ENCODE measurements around the gene MYL9. TPM values are rescaled to one million over a fixed set of nuclear protein-coding genes. Genes with fewer than 3 reads are reported as not detected.

MYL9 gene
- 100 to 1,000 TPM in 1 of 4 donors, 10 to 100 TPM in 3; 60.9 to 161 (median 80.3) TPM for total RNA-seq

GRCh38 chr20:36541227-36541767, at the start of gene MYL9:
TSS of gene MYL9 (plus strand) at chr20:36541519. CDS start at chr20:36544885, 3,366 bp downstream.
- intact Hi-C loops (cut with DNase I): no loop called here
- 5% methylated on average over 12 of the region's 41 CpGs for WGBS, 2 donors
- peak; percentile 97 to 98 for DNase-seq
- Histone ChIP-seq H3K4me1 (peaks cover 55 to 56% of the 10 kb centered on the region in 2 donors), H3K4me3 (replicated peaks in 1 of 3) (peak within 1 kb of the TSS; percentile 77 to 87 (median 82)), H3K9me3 (no peaks in the 10 kb centered on the region), H3K36me3 (peaks cover 0 to 3% of the 10 kb centered on the region in 2 donors), H3K27ac (peak within 1 kb of the TSS; percentile 94 to 100 (median 95)), H3K27me3 (no peaks in the 10 kb centered on the region)
- no peak for TF ChIP-seq CTCF (IDR thresholded peaks at IDR 0.05)
- TF ChIP-seq POLR2A (IDR thresholded peaks at IDR 0.05): peak; percentile 32 to 86

- intact Hi-C loops (cut with DNase I): no loop called here
- 63 to 73% methylated on average over 5 to 6 of the region's 8 CpGs for WGBS, 2 donors
- H3K27ac ChIP-seq: peak overlapping the region in 2 of 3 donors; percentile 49 to 56
- H3K4me1 ChIP-seq: peaks cover 25 to 37% of the 10 kb centered on the region in 2 donors
- H3K36me3 ChIP-seq: peaks cover 4 to 6% of the 10 kb centered on the region in 2 donors
- H3K27me3 ChIP-seq: no peaks in the 10 kb centered on the region
- no peak for DNase-seq
- TF ChIP-seq CTCF (IDR thresholded peaks at IDR 0.05) (no peak), POLR2A (IDR thresholded peaks at IDR 0.05) (no peak)
- no peaks in the 10 kb centered on the region for H3K9me3 ChIP-seq
- H3K4me3 ChIP-seq (replicated peaks in 1 of 3): no peak overlapping the region
Observed at GRCh38 chr20:36491901-36492617, 49.3 kb upstream of the MYL9 start.

- Histone ChIP-seq H3K9me3 (no peaks in the 10 kb centered on the region), H3K27me3 (no peaks in the 10 kb centered on the region), H3K4me3 (replicated peaks in 1 of 3) (no peak overlapping the region), H3K27ac (peak overlapping the region; percentile 7 to 49 (median 44)), H3K36me3 (peaks cover 12 to 18% of the 10 kb centered on the region in 2 donors), H3K4me1 (peaks cover 25 to 30% of the 10 kb centered on the region in 2 donors)
- 91 to 95% methylated on average over 6 to 8 of the region's 10 CpGs for WGBS, 2 donors
- intact Hi-C loops (cut with DNase I): no loop called here
- DNase-seq: no peak
- TF ChIP-seq CTCF (IDR thresholded peaks at IDR 0.05): peak in 4 of 6 experiments; percentile 6 to 22 (median 16)
- TF ChIP-seq POLR2A (IDR thresholded peaks at IDR 0.05): no peak
Observed at GRCh38 chr20:36493051-36493800, 48.1 kb upstream of the MYL9 start.

GRCh38 chr20:36493801-36494114, 47.6 kb upstream of the MYL9 start:
- Histone ChIP-seq H3K9me3 (no peaks in the 10 kb centered on the region), H3K27me3 (no peaks in the 10 kb centered on the region), H3K27ac (peak overlapping the region; percentile 7 to 49 (median 44)), H3K4me1 (peaks cover 25 to 30% of the 10 kb centered on the region in 2 donors), H3K4me3 (replicated peaks in 1 of 3) (no peak overlapping the region), H3K36me3 (peaks cover 17 to 23% of the 10 kb centered on the region in 2 donors)
- intact Hi-C loops (cut with DNase I): no loop called here
- 47% methylated on average over 7 of the region's 7 CpGs; no CpG with 5 or more reads in 1 of the 2 donors for WGBS, 2 donors
- no peak for TF ChIP-seq CTCF (IDR thresholded peaks at IDR 0.05)
- no peak for TF ChIP-seq POLR2A (IDR thresholded peaks at IDR 0.05)
- peak; percentile 76 to 86 for DNase-seq
